PFSK-1 (cell line): ENCODE data around the gene ABHD12.

ENCODE experiments used
- FOXP2 ChIP-seq: optimal IDR thresholded peaks from 2 replicates; pipeline ENCODE3; 2011; ENCODE audit warnings: borderline replicate concordance, control low read depth, inconsistent platforms; ENCODE audit not compliant: insufficient read depth; ENCODE audit errors: extremely low read length, extremely low read depth
- POLR2AphosphoS5 ChIP-seq: IDR thresholded peaks from 2 replicates; pipeline ENCODE4 v1.6.1; 2012; ENCODE audit warnings: low read depth, mild to moderate bottlenecking, control low read depth, low read length, moderate library complexity
- REST ChIP-seq, 2 experiments: IDR thresholded peaks; 2 replicates each; pipeline versions ENCODE4 v1.6.1 to v1.8.0; 2011 to 2012; ENCODE audit warnings: low read depth in 2 of 2, low read length in 2 of 2, control low read depth in 1 of 2, inconsistent platforms in 1 of 2, mild to moderate bottlenecking in 1 of 2, moderate library complexity in 1 of 2; ENCODE audit not compliant: insufficient read depth in 1 of 2
- SIN3A ChIP-seq: IDR thresholded peaks from 2 replicates; pipeline ENCODE4 v1.6.1; 2012; ENCODE audit warnings: mild to moderate bottlenecking, low read length, moderate library complexity, borderline replicate concordance; ENCODE audit not compliant: insufficient read depth
- TAF1 ChIP-seq: IDR thresholded peaks from 2 replicates; pipeline ENCODE4 v1.6.1; 2012; ENCODE audit warnings: low read length, control low read depth, borderline replicate concordance; ENCODE audit not compliant: insufficient read depth

ABHD12 gene

GRCh38 chr20:25287631-25288290, 102.9 kb downstream of the ABHD12 start:
- no peak for TF ChIP-seq TAF1
- TF ChIP-seq FOXP2, result no peak
- TF ChIP-seq SIN3A, result no peak
- no peak for TF ChIP-seq REST (IDR thresholded peaks at IDR 0.05; ENCODE audit: insufficient read depth in 1 of 2, low read depth in 2 of 2, low read length in 2 of 2)
- no peak for TF ChIP-seq POLR2AphosphoS5

- no peak for TF ChIP-seq SIN3A
- no peak for TF ChIP-seq REST (IDR thresholded peaks at IDR 0.05; ENCODE audit: insufficient read depth in 1 of 2, low read depth in 2 of 2, low read length in 2 of 2)
- no peak for TF ChIP-seq POLR2AphosphoS5
- TF ChIP-seq FOXP2, result no peak
- no peak for TF ChIP-seq TAF1
These were observed 103.7 kb downstream of the ABHD12 start for GRCh38 chr20:25286917-25287316.

GRCh38 chr20:25285856-25286798, 104.5 kb downstream of the ABHD12 start:
- TF ChIP-seq FOXP2, result no peak
- no peak for TF ChIP-seq SIN3A
- no peak for TF ChIP-seq TAF1
- TF ChIP-seq POLR2AphosphoS5, result no peak
- no peak for TF ChIP-seq REST (IDR thresholded peaks at IDR 0.05; ENCODE audit: insufficient read depth in 1 of 2, low read depth in 2 of 2, low read length in 2 of 2)

- TF ChIP-seq REST (IDR thresholded peaks at IDR 0.05; ENCODE audit: insufficient read depth in 1 of 2, low read depth in 2 of 2, low read length in 2 of 2) (no peak), FOXP2 (no peak), POLR2AphosphoS5 (no peak), SIN3A (no peak), TAF1 (no peak)
These were observed 105.5 kb downstream of the ABHD12 start for GRCh38 chr20:25285091-25285647.
